AG10803 (cell line): ENCODE measurements around the gene SH3BGRL2.

ENCODE experiments used
- DNase-seq: peaks from one replicate; pipeline ENCODE4 v3.0.0; 2010; ENCODE audit warnings: low read depth
- H3K4me3 ChIP-seq: 2 replicates; pipeline ENCODE4 v1.5.1; 2011; ENCODE audit warnings: mild to moderate bottlenecking, low read length, control low read depth
- TF ChIP-seq, protein P1 (sequence below): conservative IDR thresholded peaks from 2 replicates; pipeline ENCODE4 v1.5.1; 2011; ENCODE audit warnings: mild to moderate bottlenecking, low read length, control low read depth, inconsistent platforms

SH3BGRL2 gene

DNA sequence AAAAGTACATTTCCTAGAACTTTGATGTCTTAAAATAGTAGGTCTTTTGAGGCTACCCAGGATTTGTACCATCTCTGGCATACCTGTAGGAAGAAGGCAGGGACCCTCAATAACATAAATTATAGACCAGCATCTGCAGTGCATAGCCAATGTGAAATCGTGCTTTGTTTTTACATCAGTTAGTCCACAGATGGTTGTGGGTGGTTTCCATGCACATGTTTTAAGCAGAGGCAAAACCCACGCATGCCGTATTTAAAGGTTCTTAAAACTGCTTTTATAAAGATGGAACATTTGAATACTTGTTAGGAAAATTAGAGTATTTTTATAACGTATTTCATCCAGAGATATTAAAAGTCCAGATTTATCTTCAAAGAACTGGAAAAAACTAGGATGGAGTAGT is 66.3 kb downstream of the SH3BGRL2 start:
- H3K4me3 ChIP-seq: no peak overlapping the region
- DNase-seq: no peak
- TF ChIP-seq, protein P1, sequence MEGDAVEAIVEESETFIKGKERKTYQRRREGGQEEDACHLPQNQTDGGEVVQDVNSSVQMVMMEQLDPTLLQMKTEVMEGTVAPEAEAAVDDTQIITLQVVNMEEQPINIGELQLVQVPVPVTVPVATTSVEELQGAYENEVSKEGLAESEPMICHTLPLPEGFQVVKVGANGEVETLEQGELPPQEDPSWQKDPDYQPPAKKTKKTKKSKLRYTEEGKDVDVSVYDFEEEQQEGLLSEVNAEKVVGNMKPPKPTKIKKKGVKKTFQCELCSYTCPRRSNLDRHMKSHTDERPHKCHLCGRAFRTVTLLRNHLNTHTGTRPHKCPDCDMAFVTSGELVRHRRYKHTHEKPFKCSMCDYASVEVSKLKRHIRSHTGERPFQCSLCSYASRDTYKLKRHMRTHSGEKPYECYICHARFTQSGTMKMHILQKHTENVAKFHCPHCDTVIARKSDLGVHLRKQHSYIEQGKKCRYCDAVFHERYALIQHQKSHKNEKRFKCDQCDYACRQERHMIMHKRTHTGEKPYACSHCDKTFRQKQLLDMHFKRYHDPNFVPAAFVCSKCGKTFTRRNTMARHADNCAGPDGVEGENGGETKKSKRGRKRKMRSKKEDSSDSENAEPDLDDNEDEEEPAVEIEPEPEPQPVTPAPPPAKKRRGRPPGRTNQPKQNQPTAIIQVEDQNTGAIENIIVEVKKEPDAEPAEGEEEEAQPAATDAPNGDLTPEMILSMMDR: no peak

DNA sequence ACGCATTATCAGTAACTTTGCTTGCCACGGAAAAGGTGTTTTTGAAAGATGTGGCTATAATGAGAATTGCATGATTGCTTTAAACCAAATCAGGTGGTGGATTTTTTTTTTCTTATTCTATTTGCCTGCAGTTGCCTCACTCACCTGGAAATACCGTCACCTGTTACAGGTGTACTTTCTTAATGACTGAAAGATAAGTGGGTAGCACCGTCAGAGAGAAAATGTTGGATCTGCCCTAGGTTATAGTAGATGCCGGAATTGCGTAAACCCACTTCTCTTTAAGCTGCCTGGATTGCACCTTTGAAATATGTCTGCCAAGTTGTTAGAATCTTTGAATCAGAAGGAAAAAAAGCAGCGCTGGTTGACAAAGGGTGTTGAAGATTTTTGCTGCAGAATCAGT is 68.5 kb downstream of the SH3BGRL2 start:
- H3K4me3 ChIP-seq: no peak overlapping the region
- TF ChIP-seq, protein P1: no peak
- DNase-seq: no peak

DNA sequence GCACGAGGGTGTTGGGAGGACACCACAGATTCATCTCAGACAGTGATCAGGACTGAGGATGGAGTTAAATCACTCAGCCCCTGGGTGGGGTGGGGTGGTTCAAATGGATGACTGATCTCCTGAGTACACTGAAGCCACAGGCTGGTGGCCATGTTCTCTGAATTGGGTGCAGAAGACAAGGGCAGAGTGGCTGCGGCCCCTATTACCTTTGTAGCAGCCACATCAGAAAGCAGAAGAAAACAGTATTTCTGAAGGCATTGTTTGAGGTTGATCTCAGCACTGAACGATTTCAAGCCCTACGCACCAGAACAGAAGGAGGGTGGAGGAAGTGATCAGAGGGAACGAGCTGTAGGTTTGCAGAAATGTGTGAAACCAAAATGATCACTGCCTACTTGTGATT is 71.6 kb downstream of the SH3BGRL2 start:
- TF ChIP-seq, protein P1: no peak
- no peak for DNase-seq

DNA sequence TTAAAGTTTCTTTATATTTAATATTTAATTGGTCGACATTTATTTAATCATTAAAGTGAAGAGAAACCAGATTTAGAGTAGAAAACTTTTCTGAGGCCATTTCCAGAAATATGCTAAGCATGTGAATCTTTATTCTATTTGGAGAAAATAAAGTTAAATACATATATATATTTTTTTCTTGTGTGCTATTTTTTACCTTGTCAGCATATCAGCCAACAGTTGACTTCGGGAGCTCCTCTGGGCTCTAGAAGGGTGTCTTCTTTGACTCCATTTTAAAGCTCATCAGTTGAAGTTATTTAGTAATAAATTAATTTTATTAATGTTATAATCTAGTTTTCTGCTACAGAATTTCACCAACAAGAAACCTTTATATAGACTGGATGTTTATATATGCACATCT is 73.1 kb downstream of the SH3BGRL2 start:
- TF ChIP-seq, protein P1: no peak
- DNase-seq: no peak
- H3K4me3 ChIP-seq: no peak overlapping the region

More for the DNA sequence above, 71.6 kb downstream of the SH3BGRL2 start:
- no peak overlapping the region for H3K4me3 ChIP-seq

DNA sequence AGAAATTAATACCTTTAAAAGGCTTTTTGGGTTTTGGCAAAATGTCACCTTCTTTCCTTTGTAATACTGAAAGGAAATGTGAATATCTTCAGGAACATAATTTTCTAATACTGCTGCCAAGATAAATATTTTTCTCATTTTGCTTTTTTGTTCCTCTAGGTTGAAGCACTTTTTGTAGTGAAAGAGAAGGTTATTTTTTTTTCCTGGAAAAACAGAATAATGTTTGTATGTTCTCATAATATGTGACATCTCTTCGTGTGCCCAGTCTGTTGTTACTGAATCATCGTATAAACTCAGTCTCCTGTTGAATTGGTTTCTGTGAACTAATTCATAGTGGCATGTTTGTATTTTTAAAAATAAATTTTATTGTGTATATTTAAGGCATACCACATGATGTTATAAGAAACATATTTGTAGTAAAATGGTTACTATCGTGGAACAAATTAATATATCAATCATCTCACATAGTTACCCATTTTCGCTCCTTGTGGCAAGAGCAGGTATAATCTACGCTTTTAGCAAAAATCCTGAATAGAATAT is 74.4 kb downstream of the SH3BGRL2 start:
- TF ChIP-seq, protein P1: no peak
- H3K4me3 ChIP-seq: no peak overlapping the region
- DNase-seq: no peak

DNA sequence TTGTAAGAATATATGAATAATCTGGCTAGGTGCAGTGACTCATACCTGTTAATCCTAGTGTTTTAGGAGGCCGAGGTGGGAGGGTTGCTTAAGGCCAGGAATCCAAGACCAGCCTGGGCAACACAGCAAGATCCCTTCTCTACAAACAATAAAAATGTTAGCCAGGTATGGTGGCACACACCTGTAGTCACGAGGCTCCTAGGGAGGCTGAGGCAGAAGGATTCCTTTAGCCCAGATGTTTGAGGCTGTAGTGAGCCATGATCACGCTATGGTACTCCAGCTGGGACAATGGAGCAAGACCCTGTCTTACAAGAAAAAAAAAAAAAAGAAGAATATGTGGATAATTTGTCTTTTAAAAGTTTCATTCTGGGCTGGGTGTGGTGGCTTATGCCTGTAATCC is 75.4 kb downstream of the SH3BGRL2 start:
- TF ChIP-seq, protein P1: no peak
- no peak for DNase-seq
- no peak overlapping the region for H3K4me3 ChIP-seq

DNA sequence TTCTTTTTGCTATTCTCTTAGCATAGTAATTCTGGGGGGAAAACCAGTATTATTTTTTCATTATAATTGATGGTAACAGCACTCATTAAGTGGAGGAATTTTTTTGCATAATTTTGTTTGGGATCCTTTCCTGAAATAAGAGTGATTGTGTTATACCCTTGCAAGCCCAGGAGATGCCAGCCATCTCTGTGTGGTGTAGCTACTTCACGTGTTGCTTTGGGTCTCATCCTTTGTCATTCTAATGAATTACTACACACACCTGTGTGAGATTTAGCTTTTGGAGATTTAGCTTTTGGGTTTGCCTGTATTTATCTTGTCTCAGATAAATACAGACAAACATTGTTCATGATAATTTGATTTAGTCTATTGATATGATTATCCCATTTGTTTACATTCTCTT is 76.5 kb downstream of the SH3BGRL2 start:
- DNase-seq: no peak
- TF ChIP-seq, protein P1: no peak
- no peak overlapping the region for H3K4me3 ChIP-seq
